ENCODE measurements around the gene KCNQ1. TPM values are rescaled to one million over a fixed set of nuclear protein-coding genes. Genes with fewer than 3 reads are reported as not detected.

Gene KCNQ1
- total and polyA plus RNA-seq, 2 experiments from 2014 or later = 0.45 to 0.87 TPM

GRCh38 chr11:2865922-2866577, 421.2 kb downstream of the KCNQ1 start (continued):
- TF ChIP-seq ZNF462 (CRISPR knock-in tag; IDR thresholded peaks at IDR 0.05) (no peak), STAT1 (IDR thresholded peaks at IDR 0.05; ENCODE audit: unreplicated experiment) (no peak), CREB1 (CRISPR knock-in tag; IDR thresholded peaks at IDR 0.05; ENCODE audit: low read depth) (no peak), ETS1 (IDR thresholded peaks at IDR 0.05) (no peak), ZNF114 (CRISPR knock-in tag; IDR thresholded peaks at IDR 0.05) (no peak), CTCF (conservative IDR thresholded peaks at IDR 0.05; ENCODE audit: low read depth in 2 of 2) (no peak), JUNB (IDR thresholded peaks at IDR 0.05; ENCODE audit: unreplicated experiment) (no peak), EZH2phosphoT487 (IDR thresholded peaks at IDR 0.05; ENCODE audit: unreplicated experiment) (no peak), POLR2AphosphoS5 (IDR thresholded peaks at IDR 0.05; ENCODE audit: low read depth) (no peak), NANOG (IDR thresholded peaks at IDR 0.05; ENCODE audit: borderline replicate concordance) (no peak), EZH2 (IDR thresholded peaks at IDR 0.05; ENCODE audit: low read depth, unreplicated experiment) (no peak)

Measured in GM23338 (cell line).